ENCODE measurements around the gene ARHGAP24.

Gene ARHGAP24

GRCh38 chr4:85478576-85478975 lies 3.6 kb downstream of the ARHGAP24 start:
- H3K4me3 ChIP-seq (replicated peaks; ENCODE audit: low read depth, low read length): peak overlapping the region; percentile 69
- no peak for TF ChIP-seq CTCF (IDR thresholded peaks at IDR 0.05; ENCODE audit: low read depth, low read length, missing control alignments)
- DNase-seq (ENCODE audit: extremely low read depth, low read depth): no peak

- TF ChIP-seq CTCF (IDR thresholded peaks at IDR 0.05; ENCODE audit: low read depth, low read length, missing control alignments): no peak
- DNase-seq (ENCODE audit: extremely low read depth, low read depth): no peak
- H3K4me3 ChIP-seq (replicated peaks; ENCODE audit: low read depth, low read length): no peak overlapping the region
Measured at GRCh38 chr4:85482010-85482738, 7.2 kb downstream of the ARHGAP24 start.

GRCh38 chr4:85486425-85487086 lies 11.6 kb downstream of the ARHGAP24 start:
- no peak for DNase-seq (ENCODE audit: extremely low read depth, low read depth)
- no peak overlapping the region for H3K4me3 ChIP-seq (replicated peaks; ENCODE audit: low read depth, low read length)
- no peak for TF ChIP-seq CTCF (IDR thresholded peaks at IDR 0.05; ENCODE audit: low read depth, low read length, missing control alignments)

GRCh38 chr4:85488416-85488815 lies 13.5 kb downstream of the ARHGAP24 start:
- no peak overlapping the region for H3K4me3 ChIP-seq (replicated peaks; ENCODE audit: low read depth, low read length)
- TF ChIP-seq CTCF (IDR thresholded peaks at IDR 0.05; ENCODE audit: low read depth, low read length, missing control alignments): no peak
- no peak for DNase-seq (ENCODE audit: extremely low read depth, low read depth)

- no peak for DNase-seq (ENCODE audit: extremely low read depth, low read depth)
Measured at GRCh38 chr4:85489273-85489981, 14.5 kb downstream of the ARHGAP24 start.

GRCh38 chr4:85491527-85491926 lies 16.6 kb downstream of the ARHGAP24 start:
- no peak for DNase-seq (ENCODE audit: extremely low read depth, low read depth)
- no peak for TF ChIP-seq CTCF (IDR thresholded peaks at IDR 0.05; ENCODE audit: low read depth, low read length, missing control alignments)
- no peak overlapping the region for H3K4me3 ChIP-seq (replicated peaks; ENCODE audit: low read depth, low read length)

More at GRCh38 chr4:85489273-85489981, 14.5 kb downstream of the ARHGAP24 start:
- no peak overlapping the region for H3K4me3 ChIP-seq (replicated peaks; ENCODE audit: low read depth, low read length)
- no peak for TF ChIP-seq CTCF (IDR thresholded peaks at IDR 0.05; ENCODE audit: low read depth, low read length, missing control alignments)

All from HFF-Myc (cell line).